SU-DHL-6 (cell line): ENCODE measurements around the gene AKAP8L.
"Not testable (repeated sequence)": the region's sequence is repeated elsewhere in the genome, so short reads cannot be mapped to it uniquely, and the experiment has no call there.

Source experiments
- H2AFZ ChIP-seq: fragments of 200-600 bp; sonication (generic); 2 replicates; pipeline ENCODE4 v1.6.1; 2014; ENCODE audit warnings: low read depth, mild to moderate bottlenecking, moderate library complexity, mixed read lengths, antibody characterized with exemption, low read length; ENCODE audit not compliant: severe bottlenecking
- H3F3A ChIP-seq: fragments of 200-600 bp; shearing (Covaris generic); 2 replicates; pipeline ENCODE4 v1.6.0; 2016; ENCODE audit warnings: antibody characterized with exemption, mild to moderate bottlenecking; ENCODE audit not compliant: insufficient read depth
- H3K27ac ChIP-seq: fragments of 200-600 bp; sonication (generic); 2 replicates; pipeline ENCODE4 v1.5.1; 2016; ENCODE audit warnings: low read depth, mild to moderate bottlenecking, low read length, moderate library complexity, mixed read lengths
- H3K27me3 ChIP-seq: fragments of 200-600 bp; sonication (generic), shearing (Covaris generic); 2 replicates; pipeline ENCODE4 v1.6.0; 2014; ENCODE audit warnings: mild to moderate bottlenecking, low read length
- H3K36me3 ChIP-seq: fragments of 200-600 bp; sonication (generic); 2 replicates; pipeline ENCODE4 v1.6.1; 2014; ENCODE audit warnings: mild to moderate bottlenecking, low read length, mixed read lengths
- H3K4me2 ChIP-seq: fragments of 300-600, 200-600 bp; shearing (Covaris generic), sonication (generic); 2 replicates; pipeline ENCODE4 v1.6.0; 2014; ENCODE audit warnings: low read length, low read depth, mild to moderate bottlenecking; ENCODE audit not compliant: poor library complexity, severe bottlenecking
- H3K4me3 ChIP-seq: fragments of 200-600 bp; sonication (generic); 2 replicates; pipeline ENCODE4 v1.5.1; 2014; ENCODE audit warnings: antibody characterized with exemption, low read length, mild to moderate bottlenecking, mixed read lengths; ENCODE audit not compliant: insufficient read depth, poor library complexity, severe bottlenecking
- H3K79me2 ChIP-seq: fragments of 200-600 bp; sonication (generic); 2 replicates; pipeline ENCODE4 v1.6.1; 2014; ENCODE audit warnings: mild to moderate bottlenecking, low read length, moderate library complexity; ENCODE audit not compliant: insufficient read depth
- H3K9ac ChIP-seq: fragments of 200-600 bp; sonication (generic); 2 replicates; pipeline ENCODE4 v1.7.0; 2014; ENCODE audit warnings: mild to moderate bottlenecking, low read length
- H3K9me2 ChIP-seq: fragments of 200-600 bp; sonication (generic); replicated peaks from 2 replicates; pipeline ENCODE4 v1.6.1; 2014; ENCODE audit warnings: low read length; ENCODE audit not compliant: insufficient read depth
- H3K9me3 ChIP-seq: fragments of 200-600 bp; sonication (generic); 2 replicates; pipeline ENCODE4 v1.6.1; 2014; ENCODE audit warnings: low read length, mixed read lengths; ENCODE audit not compliant: insufficient read depth
- H4K20me1 ChIP-seq: fragments of 200-600 bp; sonication (generic); 2 replicates; pipeline ENCODE4 v1.6.1; 2014; ENCODE audit warnings: low read depth, mild to moderate bottlenecking, antibody characterized with exemption, low read length, moderate library complexity, mixed read lengths
- EZH2phosphoT487 ChIP-seq: fragments of 200-600 bp; sonication (generic), shearing (Covaris generic); conservative IDR thresholded peaks from 2 replicates; pipeline ENCODE4 v1.6.1; 2018; ENCODE audit warnings: mild to moderate bottlenecking, antibody characterized with exemption, low read length, moderate library complexity, mixed read lengths
- TF ChIP-seq, protein P1 (sequence below): fragments of 200-600 bp; sonication (generic); IDR thresholded peaks from one replicate; pipeline ENCODE4 v1.5.1; 2017; ENCODE audit warnings: antibody characterized with exemption, mild to moderate bottlenecking, low read length, moderate library complexity; ENCODE audit not compliant: insufficient read depth, poor library complexity, severe bottlenecking

The AKAP8L gene

DNA sequence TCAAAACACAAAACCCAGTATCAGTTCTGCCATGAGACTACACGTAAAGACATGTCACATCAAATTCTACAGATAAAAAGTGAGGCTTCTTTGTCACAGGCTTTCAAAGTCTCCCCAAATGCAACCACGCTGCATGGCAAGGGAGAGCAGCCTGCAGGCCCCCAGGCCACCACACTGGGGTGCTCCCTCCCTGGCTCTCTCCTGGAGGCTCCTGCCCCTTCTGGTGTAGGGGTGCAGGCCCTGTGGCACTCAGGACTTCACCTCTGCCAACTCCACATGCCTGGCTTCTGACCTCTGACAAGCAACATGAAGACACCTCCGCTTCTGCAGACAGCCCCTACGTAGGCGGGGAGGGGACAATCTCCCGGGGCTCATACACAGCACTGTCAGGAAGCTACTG lies 53.5 kb downstream of the AKAP8L start:
- H3K4me3 ChIP-seq, result no peak overlapping the region
- H3K36me3 ChIP-seq, result peaks cover 13% of the 10 kb centered on the region; the same call in 1 of the 2 replicates
- no peaks in the 10 kb centered on the region for H3K9me3 ChIP-seq
- H3K27me3 ChIP-seq, result no peaks in the 10 kb centered on the region
- TF ChIP-seq EZH2phosphoT487, result no peak
- TF ChIP-seq, protein P1, sequence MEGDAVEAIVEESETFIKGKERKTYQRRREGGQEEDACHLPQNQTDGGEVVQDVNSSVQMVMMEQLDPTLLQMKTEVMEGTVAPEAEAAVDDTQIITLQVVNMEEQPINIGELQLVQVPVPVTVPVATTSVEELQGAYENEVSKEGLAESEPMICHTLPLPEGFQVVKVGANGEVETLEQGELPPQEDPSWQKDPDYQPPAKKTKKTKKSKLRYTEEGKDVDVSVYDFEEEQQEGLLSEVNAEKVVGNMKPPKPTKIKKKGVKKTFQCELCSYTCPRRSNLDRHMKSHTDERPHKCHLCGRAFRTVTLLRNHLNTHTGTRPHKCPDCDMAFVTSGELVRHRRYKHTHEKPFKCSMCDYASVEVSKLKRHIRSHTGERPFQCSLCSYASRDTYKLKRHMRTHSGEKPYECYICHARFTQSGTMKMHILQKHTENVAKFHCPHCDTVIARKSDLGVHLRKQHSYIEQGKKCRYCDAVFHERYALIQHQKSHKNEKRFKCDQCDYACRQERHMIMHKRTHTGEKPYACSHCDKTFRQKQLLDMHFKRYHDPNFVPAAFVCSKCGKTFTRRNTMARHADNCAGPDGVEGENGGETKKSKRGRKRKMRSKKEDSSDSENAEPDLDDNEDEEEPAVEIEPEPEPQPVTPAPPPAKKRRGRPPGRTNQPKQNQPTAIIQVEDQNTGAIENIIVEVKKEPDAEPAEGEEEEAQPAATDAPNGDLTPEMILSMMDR, result no peak
- H3K4me2 ChIP-seq, result no peak overlapping the region
- no peak overlapping the region for H3K9ac ChIP-seq
- no peaks in the 10 kb centered on the region for H3K9me2 ChIP-seq
- H2AFZ ChIP-seq, result no peak overlapping the region
- H4K20me1 ChIP-seq, result no peaks in the 10 kb centered on the region
- no peaks in the 10 kb centered on the region for H3F3A ChIP-seq
- H3K79me2 ChIP-seq, result no peaks in the 10 kb centered on the region
- no peak overlapping the region for H3K27ac ChIP-seq

DNA sequence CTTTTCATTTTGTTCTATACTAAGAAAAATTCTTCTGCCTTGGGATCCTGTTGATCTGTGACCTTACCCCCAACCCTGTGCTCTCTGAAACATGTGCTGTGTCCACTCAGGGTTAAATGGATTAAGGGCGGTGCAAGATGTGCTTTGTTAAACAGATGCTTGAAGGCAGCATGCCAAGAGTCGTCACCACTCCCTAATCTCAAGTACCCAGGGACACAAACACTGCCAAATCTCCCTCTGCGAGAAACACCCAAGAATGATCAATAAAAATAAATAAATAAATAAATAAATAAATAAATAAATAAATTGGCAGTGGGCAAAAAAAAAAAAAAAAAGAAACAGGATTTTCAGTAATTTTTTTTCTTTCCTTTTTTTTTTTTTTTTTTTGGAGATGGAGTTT lies 55.0 kb downstream of the AKAP8L start:
- not testable (repeated sequence) for H3F3A ChIP-seq, H3K27me3 ChIP-seq, H3K9ac ChIP-seq, H4K20me1 ChIP-seq, H2AFZ ChIP-seq, H3K79me2 ChIP-seq, H3K9me3 ChIP-seq, H3K4me3 ChIP-seq, H3K4me2 ChIP-seq, H3K9me2 ChIP-seq, H3K27ac ChIP-seq
- peaks cover 17% of the 10 kb centered on the region; the same call in 1 of the 2 replicates for H3K36me3 ChIP-seq

GRCh38 chr19:15363048-15363447 lies 55.7 kb downstream of the AKAP8L start:
- not testable (repeated sequence) for H3K27me3 ChIP-seq

DNA sequence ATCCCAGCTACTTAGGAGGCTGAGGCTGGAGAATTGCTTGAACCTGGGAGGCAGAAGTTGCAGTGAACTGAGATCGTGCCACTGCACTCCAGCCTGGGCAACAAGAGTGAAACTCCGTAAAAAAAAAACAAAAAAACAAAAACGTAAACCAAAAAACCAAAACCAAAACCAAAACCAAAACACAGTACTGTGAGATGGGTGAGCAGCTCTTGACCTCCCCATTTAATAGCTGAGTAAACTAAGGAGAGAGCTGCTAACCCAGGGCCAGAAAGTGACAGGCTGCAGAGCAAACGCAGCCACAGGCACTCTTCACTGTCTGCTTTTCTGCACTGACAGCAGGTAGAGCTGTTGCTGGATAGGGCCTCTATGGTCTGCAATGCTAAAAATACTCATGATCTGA lies 58.8 kb downstream of the AKAP8L start:
- H3K27me3 ChIP-seq, H3K79me2 ChIP-seq, H3F3A ChIP-seq, H2AFZ ChIP-seq, H3K9me3 ChIP-seq, H3K27ac ChIP-seq, H3K4me3 ChIP-seq, H3K9ac ChIP-seq, H4K20me1 ChIP-seq, H3K9me2 ChIP-seq, H3K4me2 ChIP-seq: not testable (repeated sequence)
- H3K36me3 ChIP-seq, result peaks cover 23% of the 10 kb centered on the region; the same call in 1 of the 2 replicates

More at GRCh38 chr19:15363048-15363447, 55.7 kb downstream of the AKAP8L start:
- not testable (repeated sequence) for H3F3A ChIP-seq, H3K27ac ChIP-seq, H3K4me3 ChIP-seq, H3K9me2 ChIP-seq, H3K9me3 ChIP-seq, H4K20me1 ChIP-seq, H2AFZ ChIP-seq, H3K79me2 ChIP-seq, H3K9ac ChIP-seq, H3K4me2 ChIP-seq
- peaks cover 24% of the 10 kb centered on the region; the same call in 1 of the 2 replicates for H3K36me3 ChIP-seq

GRCh38 chr19:15358918-15359317 lies 59.9 kb downstream of the AKAP8L start:
- H3K4me2 ChIP-seq, result no peak overlapping the region
- H3K79me2 ChIP-seq, result no peaks in the 10 kb centered on the region
- no peak overlapping the region for H2AFZ ChIP-seq
- no peaks in the 10 kb centered on the region for H3K9me2 ChIP-seq
- H3K9me3 ChIP-seq, result no peaks in the 10 kb centered on the region
- peaks cover 29% of the 10 kb centered on the region; the same call in 1 of the 2 replicates for H3K36me3 ChIP-seq
- TF ChIP-seq EZH2phosphoT487, result no peak
- TF ChIP-seq, protein P1, result no peak
- H3K9ac ChIP-seq, result no peak overlapping the region
- H3F3A ChIP-seq, result peaks cover 7% of the 10 kb centered on the region; the same call in 1 of the 2 replicates
- no peak overlapping the region for H3K27ac ChIP-seq
- no peaks in the 10 kb centered on the region for H4K20me1 ChIP-seq
- no peaks in the 10 kb centered on the region for H3K27me3 ChIP-seq
- H3K4me3 ChIP-seq, result no peak overlapping the region
